Glutamatergic neuron (in vitro differentiated cells): ENCODE data around the gene HIVEP3. TPM values are rescaled to one million over a fixed set of nuclear protein-coding genes. Genes with fewer than 3 reads are reported as not detected.
A peak's percentile ranks its signal among the peaks of the same experiment; 100 is the strongest.

Experiments used
- DNase-seq: peaks from one replicate; pipeline ENCODE4 v3.0.0; 2022
- H3K27ac Mint-ChIP-seq: one replicate; pipeline ENCODE4 v1.8.0; 2020; ENCODE audit warnings: mild to moderate bottlenecking, mixed read lengths, inconsistent platforms; ENCODE audit not compliant: unreplicated experiment
- H3K27me3 Mint-ChIP-seq: one replicate; pipeline ENCODE4 v1.8.0; 2020; ENCODE audit warnings: mild to moderate bottlenecking, moderate library complexity, mixed read lengths, inconsistent platforms; ENCODE audit not compliant: unreplicated experiment
- H3K36me3 Mint-ChIP-seq: one replicate; pipeline ENCODE4 v1.8.0; 2020; ENCODE audit warnings: mild to moderate bottlenecking, mixed read lengths, inconsistent platforms; ENCODE audit not compliant: unreplicated experiment
- H3K4me1 Mint-ChIP-seq: one replicate; pipeline ENCODE4 v1.8.0; 2020; ENCODE audit warnings: mild to moderate bottlenecking, low read depth, mixed read lengths, inconsistent platforms; ENCODE audit not compliant: unreplicated experiment
- H3K4me3 Mint-ChIP-seq: one replicate; pipeline ENCODE4 v1.8.0; 2020; ENCODE audit warnings: mild to moderate bottlenecking, mixed read lengths, inconsistent platforms; ENCODE audit not compliant: unreplicated experiment
- H3K9me3 Mint-ChIP-seq: one replicate; pipeline ENCODE4 v1.8.0; 2020; ENCODE audit warnings: mild to moderate bottlenecking, moderate library complexity, mixed read lengths, inconsistent platforms; ENCODE audit not compliant: unreplicated experiment
- CTCF ChIP-seq: fragments of 200-600 bp; sonication (generic); IDR thresholded peaks from one replicate; pipeline ENCODE4 v1.5.0; 2021; ENCODE audit not compliant: partially characterized antibody, unreplicated experiment
- total RNA-seq: library from RNA; stranded (reverse); fragmentation: NEBNext Ultra II Directional; extraction: Animal tissue kit (Norgen Biotek cat#: 25700); gene quantifications from one replicate; pipeline ENCODE4 v1.2.1, GENCODE V29; 2021; ENCODE audit not compliant: unreplicated experiment

The HIVEP3 gene
- total RNA-seq, 1 donor from 2014 or later, result 15.1 TPM

- no peak overlapping the region for H3K27ac Mint-ChIP-seq
These were observed 419.1 kb downstream of the HIVEP3 start for GRCh38 chr1:41499591-41499990.

GRCh38 chr1:41498804-41499203 is 419.9 kb downstream of the HIVEP3 start:
- H3K27me3 Mint-ChIP-seq, result peaks cover 15% of the 10 kb centered on the region
- no peak for DNase-seq
- no peak overlapping the region for H3K27ac Mint-ChIP-seq
- no peaks in the 10 kb centered on the region for H3K9me3 Mint-ChIP-seq
- H3K4me3 Mint-ChIP-seq, result no peak overlapping the region
- H3K4me1 Mint-ChIP-seq, result peaks cover 17% of the 10 kb centered on the region
- H3K36me3 Mint-ChIP-seq, result no peaks in the 10 kb centered on the region
- TF ChIP-seq CTCF, result no peak

More at GRCh38 chr1:41499591-41499990, 419.1 kb downstream of the HIVEP3 start:
- Mint-ChIP-seq H3K4me3 (no peak overlapping the region), H3K4me1 (peaks cover 20% of the 10 kb centered on the region), H3K27me3 (peaks cover 18% of the 10 kb centered on the region), H3K36me3 (no peaks in the 10 kb centered on the region), H3K9me3 (no peaks in the 10 kb centered on the region)
- no peak for DNase-seq
- no peak for TF ChIP-seq CTCF

GRCh38 chr1:41498391-41498790 is 420.3 kb downstream of the HIVEP3 start:
- no peaks in the 10 kb centered on the region for H3K9me3 Mint-ChIP-seq
- H3K4me1 Mint-ChIP-seq, result peaks cover 13% of the 10 kb centered on the region
- H3K36me3 Mint-ChIP-seq, result no peaks in the 10 kb centered on the region
- TF ChIP-seq CTCF, result no peak
- DNase-seq, result no peak
- H3K27ac Mint-ChIP-seq, result no peak overlapping the region
- H3K27me3 Mint-ChIP-seq, result peaks cover 14% of the 10 kb centered on the region
- H3K4me3 Mint-ChIP-seq, result no peak overlapping the region

GRCh38 chr1:41497461-41498030 is 421.2 kb downstream of the HIVEP3 start:
- Mint-ChIP-seq H3K4me3 (no peak overlapping the region), H3K27ac (no peak overlapping the region), H3K9me3 (peaks cover 1% of the 10 kb centered on the region), H3K27me3 (peaks cover 16% of the 10 kb centered on the region), H3K36me3 (no peaks in the 10 kb centered on the region), H3K4me1 (peaks cover 12% of the 10 kb centered on the region)
- no peak for DNase-seq
- TF ChIP-seq CTCF, result no peak

- Mint-ChIP-seq H3K4me3 (peak overlapping the region; percentile 61), H3K36me3 (no peaks in the 10 kb centered on the region)
These were observed 421.7 kb downstream of the HIVEP3 start for GRCh38 chr1:41497056-41497440.

More at GRCh38 chr1:41497056-41497440, 421.7 kb downstream of the HIVEP3 start:
- Mint-ChIP-seq H3K27ac (no peak overlapping the region), H3K9me3 (peaks cover 2% of the 10 kb centered on the region), H3K4me1 (peaks cover 9% of the 10 kb centered on the region), H3K27me3 (peaks cover 16% of the 10 kb centered on the region)
- no peak for TF ChIP-seq CTCF
- DNase-seq, result no peak
